SU-DHL-6 (cell line): Measurements from ENCODE around the gene HIBCH.
"Not testable (repeated sequence)": the region's sequence is repeated elsewhere in the genome, so short reads cannot be mapped to it uniquely, and the experiment has no call there.

Source experiments
- CTCF ChIP-seq: fragments of 200-600 bp; sonication (generic); IDR thresholded peaks from one replicate; pipeline ENCODE4 v1.5.1; 2017; ENCODE audit warnings: antibody characterized with exemption, mild to moderate bottlenecking, low read length, moderate library complexity; ENCODE audit not compliant: insufficient read depth, poor library complexity, severe bottlenecking
- EZH2phosphoT487 ChIP-seq: fragments of 200-600 bp; sonication (generic), shearing (Covaris generic); conservative IDR thresholded peaks from 2 replicates; pipeline ENCODE4 v1.6.1; 2018; ENCODE audit warnings: mild to moderate bottlenecking, antibody characterized with exemption, low read length, moderate library complexity, mixed read lengths

- TF ChIP-seq CTCF, EZH2phosphoT487: not testable (repeated sequence)
These were observed 16.0 kb upstream of the HIBCH start for GRCh38 chr2:190335584-190335983.
